HG02642 (cell line): ENCODE measurements around the gene RGS14.
"Not testable (repeated sequence)": the region's sequence is repeated elsewhere in the genome, so short reads cannot be mapped to it uniquely, and the experiment has no call there.

Experiments used
- ATAC-seq: cut with Tn5 transposase; IDR thresholded peaks from one replicate; pipeline ENCODE4 v1.9.1; 2021; ENCODE audit warnings: mild to moderate bottlenecking; ENCODE audit not compliant: unreplicated experiment, poor library complexity

The RGS14 gene

GRCh38 chr5:177375516-177375915 is 17.8 kb downstream of the RGS14 start:
- not testable (repeated sequence) for ATAC-seq

GRCh38 chr5:177376107-177376506 is 18.4 kb downstream of the RGS14 start:
- no peak for ATAC-seq

- no peak for ATAC-seq
Observed at GRCh38 chr5:177377851-177378776, 20.4 kb downstream of the RGS14 start.

GRCh38 chr5:177378884-177379883 is 21.5 kb downstream of the RGS14 start:
- no peak for ATAC-seq

- ATAC-seq = no peak
Observed at GRCh38 chr5:177380805-177381126, 23.0 kb downstream of the RGS14 start.

GRCh38 chr5:177382423-177383029 is 24.8 kb downstream of the RGS14 start:
- ATAC-seq = no peak

- ATAC-seq = no peak
Observed at GRCh38 chr5:177383181-177383580, 25.5 kb downstream of the RGS14 start.

GRCh38 chr5:177384134-177384533 is 26.4 kb downstream of the RGS14 start, which contains the start of gene SLC34A1:
SLC34A1 (plus strand) TSS chr5:177384434; CDS start chr5:177385742, 1,308 bp downstream.
- no peak for ATAC-seq

GRCh38 chr5:177385720-177386119 is 28.0 kb downstream of the RGS14 start:
- ATAC-seq = no peak

GRCh38 chr5:177386542-177386941 is 28.8 kb downstream of the RGS14 start:
- ATAC-seq = no peak

- ATAC-seq = no peak
Observed at GRCh38 chr5:177387405-177387804, 29.7 kb downstream of the RGS14 start.

GRCh38 chr5:177388521-177389052 is 30.9 kb downstream of the RGS14 start:
- no peak for ATAC-seq

- ATAC-seq = no peak
Observed at GRCh38 chr5:177389241-177390169, 31.8 kb downstream of the RGS14 start.

- peak; percentile 64 for ATAC-seq
Observed at GRCh38 chr5:177390363-177391300, 32.9 kb downstream of the RGS14 start.

GRCh38 chr5:177392765-177393164 is 35.0 kb downstream of the RGS14 start:
- ATAC-seq = no peak

GRCh38 chr5:177393206-177393765 is 35.6 kb downstream of the RGS14 start:
- no peak for ATAC-seq

- no peak for ATAC-seq
Observed at GRCh38 chr5:177393990-177394389, 36.3 kb downstream of the RGS14 start.

- no peak for ATAC-seq
Observed at GRCh38 chr5:177396078-177396477, 38.4 kb downstream of the RGS14 start.
